Glomerular visceral epithelial cell (primary cell): Measurements from ENCODE around the gene NUP107.
"Not testable (repeated sequence)": the region's sequence is repeated elsewhere in the genome, so short reads cannot be mapped to it uniquely, and the experiment has no call there.

Experiments used
- DNase-seq: peaks from one replicate; pipeline ENCODE4 v3.0.0-alpha.2; 2016; ENCODE audit errors: extremely low spot score

The NUP107 gene

GRCh38 chr12:68686595-68687521 is at the start of gene NUP107:
Gene NUP107 (plus strand): TSS chr12:68686978. CDS start chr12:68687066, 88 bp downstream.
- peak; percentile 99 for DNase-seq

DNA sequence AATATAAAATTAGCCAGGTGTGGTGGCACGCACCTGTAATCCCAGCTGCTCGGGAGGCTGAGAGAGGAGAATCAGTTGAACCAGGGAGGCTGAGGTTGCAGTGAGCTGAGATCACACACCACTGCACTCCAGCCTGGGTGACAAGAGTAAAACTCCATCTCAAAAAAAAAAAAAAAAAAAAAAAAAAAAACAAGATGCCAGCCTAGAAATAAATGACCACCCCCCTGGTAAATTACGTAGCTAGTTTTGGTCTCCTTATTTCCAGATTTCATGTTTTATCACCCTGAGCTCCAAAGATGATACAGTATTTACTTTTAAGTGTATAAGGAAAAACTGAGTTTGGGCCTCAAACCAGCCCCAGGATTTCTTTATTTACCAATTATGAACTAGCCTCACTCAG is 49.3 kb upstream of the NUP107 start:
- not testable (repeated sequence) for DNase-seq

GRCh38 chr12:68638171-68638570 is 48.6 kb upstream of the NUP107 start:
- peak; percentile 40 for DNase-seq

DNA sequence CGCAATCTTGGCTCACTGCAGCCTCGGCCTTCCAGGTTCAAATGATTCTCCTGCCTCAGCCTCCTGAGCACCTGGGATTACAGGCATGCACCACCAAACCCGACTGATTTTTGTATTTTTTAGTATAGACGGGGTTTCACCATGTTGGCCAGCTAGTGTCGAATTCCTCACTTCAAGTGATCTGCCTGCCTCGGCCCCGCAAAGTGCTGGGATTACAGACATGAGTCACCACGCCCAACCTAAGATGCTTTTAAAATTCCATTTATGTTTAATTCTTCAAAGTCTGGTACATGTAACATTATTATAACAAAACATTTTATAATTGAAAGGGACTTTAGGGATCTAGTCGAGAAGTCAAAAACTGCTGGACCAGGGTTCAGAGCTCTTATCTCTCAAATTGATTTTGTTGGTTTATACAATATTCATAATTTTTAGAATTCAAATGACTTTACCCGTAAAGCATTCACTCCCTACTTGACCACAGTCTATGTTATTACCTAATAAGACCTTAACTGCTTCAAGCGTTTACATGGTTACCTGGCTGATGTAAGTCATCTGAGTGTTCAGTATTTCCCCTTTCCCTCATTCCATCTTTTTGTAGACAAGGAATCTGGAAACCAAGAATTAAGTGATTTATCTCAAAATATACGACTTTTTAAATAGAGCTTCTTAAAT is 47.9 kb upstream of the NUP107 start:
- DNase-seq = peak; percentile 39

DNA sequence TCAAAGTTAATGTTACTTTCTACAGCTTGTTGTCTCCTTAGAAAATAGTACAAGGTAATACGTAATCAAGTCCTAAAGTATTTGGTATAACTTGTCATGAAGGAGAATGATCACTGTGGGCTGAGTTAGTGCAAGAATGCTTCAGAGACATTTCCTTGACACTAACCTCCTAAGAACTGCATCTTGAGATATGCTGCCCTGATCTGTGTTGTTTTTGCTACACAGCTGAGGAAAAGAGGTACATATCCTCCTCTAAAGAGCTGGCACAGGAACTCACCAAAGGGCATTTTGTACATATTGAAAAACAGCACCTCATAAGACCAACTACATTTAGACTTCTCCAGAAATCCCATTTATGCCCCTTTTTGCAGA is 47.4 kb upstream of the NUP107 start:
- no peak for DNase-seq

DNA sequence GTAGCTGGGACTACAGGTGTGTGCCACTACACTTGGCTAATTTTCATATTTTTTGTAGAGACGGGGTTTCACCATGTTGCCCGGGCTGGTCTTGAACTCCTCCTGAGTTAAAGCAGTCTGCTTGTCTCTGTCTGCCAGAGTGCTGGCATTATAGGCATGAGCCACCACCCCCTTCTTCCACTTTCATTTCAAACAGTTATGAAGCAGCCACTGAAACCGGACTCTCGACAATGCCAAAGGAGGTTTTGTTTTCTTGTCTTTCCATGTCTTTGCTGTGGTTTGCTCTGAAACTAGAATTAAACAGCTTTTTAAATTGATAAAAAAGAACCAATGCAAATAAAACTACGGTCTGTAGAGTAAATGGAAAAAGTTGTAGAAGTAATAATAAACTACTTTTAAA is 45.6 kb upstream of the NUP107 start:
- no peak for DNase-seq

GRCh38 chr12:68646484-68646883 is 40.3 kb upstream of the NUP107 start:
- no peak for DNase-seq

- DNase-seq = no peak
These were observed 39.3 kb upstream of the NUP107 start for GRCh38 chr12:68647507-68647906.

DNA sequence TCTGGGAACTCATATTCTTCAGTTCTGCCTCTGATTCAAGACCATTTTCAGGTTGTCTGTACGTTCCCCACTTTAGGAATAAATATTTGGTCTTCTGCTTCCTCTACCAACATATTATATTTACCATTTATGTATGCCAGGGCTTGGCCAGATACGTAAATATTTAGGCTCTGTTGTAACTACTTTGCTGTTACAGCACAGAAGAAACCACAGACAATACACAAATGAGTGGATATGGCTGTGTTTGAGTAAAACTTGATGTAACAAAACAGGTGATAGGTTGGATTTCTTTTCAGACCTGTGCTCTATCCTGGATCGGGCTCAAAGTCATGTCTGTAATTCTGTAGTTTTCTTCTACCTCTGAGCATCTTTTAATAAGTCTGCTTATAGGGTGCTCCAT is 38.6 kb upstream of the NUP107 start:
- no peak for DNase-seq

GRCh38 chr12:68665016-68665569 is 21.7 kb upstream of the NUP107 start:
- DNase-seq = no peak

DNA sequence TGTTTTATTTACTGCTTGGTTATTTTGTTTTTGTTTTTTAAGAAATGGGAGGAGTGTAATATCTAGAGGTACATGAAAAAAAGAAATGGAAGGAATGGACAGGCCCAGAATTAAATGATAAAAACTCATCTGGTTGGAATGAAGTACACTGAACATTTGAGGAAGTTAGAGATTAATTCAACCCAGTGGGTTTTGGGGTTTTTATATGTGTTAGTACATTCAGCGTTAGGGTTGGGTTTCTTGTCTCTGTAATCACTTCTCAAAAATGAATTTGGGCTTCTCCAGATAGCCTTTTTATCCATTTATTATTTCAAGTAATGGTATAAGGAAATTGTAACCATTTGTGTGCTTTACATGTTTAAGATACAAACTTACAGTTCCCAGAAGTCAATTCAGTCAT is 19.5 kb upstream of the NUP107 start:
- no peak for DNase-seq

DNA sequence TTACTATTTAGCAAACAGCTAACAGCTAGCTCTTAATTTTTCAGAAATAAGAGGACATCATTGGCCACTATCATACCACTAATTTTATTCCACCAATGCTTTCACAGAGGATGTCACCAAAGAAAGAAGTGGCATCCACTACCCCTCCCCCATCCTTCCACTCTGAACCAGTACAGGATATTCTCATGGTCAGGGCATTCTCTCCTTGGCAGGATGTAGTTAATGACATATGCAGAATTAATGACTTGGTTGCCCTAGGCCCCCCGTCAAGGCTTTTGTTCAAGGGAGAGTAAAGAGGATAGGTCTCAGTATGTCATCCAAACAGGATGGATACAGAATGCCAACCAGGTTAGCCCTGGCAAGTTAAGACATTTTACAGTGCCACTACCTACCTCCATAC is 18.9 kb upstream of the NUP107 start:
- peak; percentile 7 for DNase-seq

GRCh38 chr12:68671179-68671578 is 15.6 kb upstream of the NUP107 start:
- DNase-seq = no peak

DNA sequence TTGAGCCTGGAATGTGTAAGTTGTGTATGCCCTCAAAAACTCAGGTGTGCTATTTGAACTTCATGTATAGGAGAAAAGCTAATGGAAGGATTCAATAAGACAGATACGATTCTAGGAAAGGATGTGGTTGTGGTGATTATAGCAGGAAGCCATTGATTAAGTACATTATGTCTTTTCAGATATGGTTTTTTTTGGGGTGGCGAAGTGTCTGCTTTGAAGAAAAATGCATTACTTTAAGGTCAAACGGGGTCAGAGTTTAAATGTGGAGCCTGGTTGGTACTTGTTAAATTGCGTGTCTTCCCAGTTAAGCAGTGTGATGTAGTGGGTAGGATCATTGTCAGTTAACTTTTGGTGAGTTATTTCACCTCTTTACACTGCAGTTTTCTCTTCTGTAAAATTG is 13.0 kb upstream of the NUP107 start:
- no peak for DNase-seq

DNA sequence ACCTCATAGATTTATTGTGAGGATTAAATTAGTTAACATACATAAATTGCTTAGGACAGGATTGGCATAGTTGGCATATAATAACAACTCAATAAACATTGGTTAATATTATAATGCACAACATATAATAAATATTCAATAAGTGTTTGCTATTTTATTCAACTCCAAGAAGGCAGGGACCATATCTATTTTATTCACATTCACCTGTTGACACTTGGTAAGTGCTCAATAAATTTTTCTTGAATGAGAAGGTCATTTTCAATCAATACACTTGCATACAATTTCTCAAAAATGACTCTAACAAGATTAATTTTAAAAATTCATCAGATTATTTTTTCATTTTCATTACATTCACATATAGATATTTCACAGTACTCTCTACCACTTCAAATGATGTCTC is 12.4 kb upstream of the NUP107 start:
- DNase-seq = no peak

DNA sequence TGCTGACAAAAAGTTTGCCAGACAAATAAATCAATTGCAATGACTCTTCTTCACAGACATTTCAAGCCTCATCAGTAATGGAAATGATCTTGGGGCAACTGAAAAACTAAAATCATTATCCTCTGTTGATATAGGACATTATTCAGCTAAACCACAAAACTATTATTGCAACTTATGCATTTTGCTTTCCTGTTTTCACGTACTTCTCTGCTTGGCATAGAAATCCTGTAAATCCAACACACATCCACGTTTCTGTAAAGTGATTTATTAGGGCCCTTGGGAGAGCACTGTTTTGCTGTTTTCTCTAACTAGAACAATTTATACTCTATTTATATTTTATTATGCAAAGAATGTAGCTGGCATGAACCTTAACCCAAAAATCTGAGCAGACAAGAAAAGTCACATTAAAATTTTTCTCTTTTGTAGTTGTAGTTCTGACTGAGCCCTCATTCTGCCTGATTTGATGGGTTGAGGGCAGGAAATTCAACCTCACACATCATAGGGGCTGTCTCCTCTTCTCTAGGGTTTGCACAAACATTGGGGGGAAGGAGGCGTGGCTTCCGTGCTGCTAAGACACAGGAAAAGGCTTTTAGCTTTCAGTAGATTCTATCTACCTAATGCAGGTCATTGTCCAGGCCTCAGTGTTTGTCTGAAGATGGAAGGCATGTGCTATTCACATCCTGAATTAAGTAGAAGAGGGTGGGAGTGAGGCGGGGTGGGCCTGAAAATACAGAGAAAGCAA is 11.5 kb upstream of the NUP107 start:
- DNase-seq = no peak

- not testable (repeated sequence) for DNase-seq
These were observed 9.9 kb upstream of the NUP107 start for GRCh38 chr12:68676854-68677253.

GRCh38 chr12:68686262-68686594 is 550 bp upstream of the NUP107 start:
- DNase-seq = no peak

DNA sequence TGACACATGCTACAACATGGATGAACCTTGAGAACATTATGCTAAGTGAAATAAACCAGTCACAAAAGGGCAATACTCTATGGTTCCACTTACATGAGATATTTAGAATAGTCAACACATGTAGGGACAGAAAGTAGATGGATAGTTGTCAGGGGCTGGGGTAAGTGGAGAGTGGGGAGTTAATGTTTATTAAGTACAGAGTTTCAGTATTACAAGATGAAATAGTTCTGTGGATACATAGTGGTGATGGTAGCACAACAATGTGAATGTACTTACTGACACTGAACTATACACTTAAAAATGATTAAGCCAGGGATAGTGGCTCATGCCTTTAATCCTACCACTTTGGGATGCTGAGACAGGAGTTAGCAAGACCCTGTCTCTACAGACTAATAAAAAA is 8.7 kb downstream of the NUP107 start:
- DNase-seq = no peak

- no peak for DNase-seq
These were observed 12.7 kb downstream of the NUP107 start for GRCh38 chr12:68699486-68699885.

DNA sequence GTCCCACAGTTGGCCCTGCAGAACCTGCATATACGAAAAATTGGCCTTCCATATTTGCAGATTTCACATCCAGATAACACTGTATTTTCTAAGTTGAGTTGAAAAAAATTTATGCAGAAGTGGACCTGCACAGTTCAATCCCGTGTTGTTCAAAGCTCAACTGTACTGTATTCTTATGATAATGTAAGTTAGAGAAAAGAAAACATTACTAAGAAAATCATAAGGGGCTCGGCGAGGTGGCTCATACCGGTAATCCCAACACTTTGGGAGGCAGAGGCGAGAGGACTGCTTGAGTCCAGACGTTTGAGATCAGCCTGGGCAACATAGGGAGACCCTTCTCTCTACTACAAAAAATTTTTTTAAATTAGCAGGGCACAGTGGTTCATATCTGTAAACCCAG is 41.0 kb downstream of the NUP107 start:
- no peak for DNase-seq

- DNase-seq = no peak
These were observed 46.9 kb downstream of the NUP107 start for GRCh38 chr12:68733661-68734071.
